ENCODE data around the gene EHD2. TPM values are rescaled to one million over a fixed set of nuclear protein-coding genes. Genes with fewer than 3 reads are reported as not detected.
A peak's percentile ranks its signal among the peaks of the same experiment; 100 is the strongest.

Gene EHD2
- total and polyA plus RNA-seq, 2 of the 13 experiments (the other 11 are each of a cell fraction or from before 2014, with no cell fraction given), result 0.09 to 0.28 TPM

- TF ChIP-seq ARNT2 (CRISPR knock-in tag; IDR thresholded peaks at IDR 0.05; ENCODE audit: low read depth) (no peak), FOXC1 (CRISPR knock-in tag; IDR thresholded peaks at IDR 0.05; ENCODE audit: borderline replicate concordance) (no peak), CEBPG (CRISPR knock-in tag; IDR thresholded peaks at IDR 0.05) (no peak), NFIC (IDR thresholded peaks at IDR 0.05; ENCODE audit: low read length) (no peak), ZBTB20 (CRISPR knock-in tag; IDR thresholded peaks at IDR 0.05; ENCODE audit: borderline replicate concordance, low read depth) (no peak), YEATS2 (CRISPR knock-in tag; IDR thresholded peaks at IDR 0.05; ENCODE audit: borderline replicate concordance) (no peak), TCF7L2 (IDR thresholded peaks at IDR 0.05; ENCODE audit: low read depth, low read length) (no peak), ZNF441 (CRISPR knock-in tag; IDR thresholded peaks at IDR 0.05; ENCODE audit: borderline replicate concordance) (no peak), MED1 (CRISPR knock-in tag; IDR thresholded peaks at IDR 0.05) (no peak), KDM2A (CRISPR knock-in tag; IDR thresholded peaks at IDR 0.05; ENCODE audit: borderline replicate concordance, low read depth) (no peak), KDM5A (IDR thresholded peaks at IDR 0.05; ENCODE audit: borderline replicate concordance, low read length) (no peak), ZFP36 (IDR thresholded peaks at IDR 0.05; ENCODE audit: borderline replicate concordance, low read depth, low read length, partially characterized antibody) (peak; percentile 74), POLR2AphosphoS2 (IDR thresholded peaks at IDR 0.05; ENCODE audit: low read depth, low read length) (no peak), ZNF891 (CRISPR knock-in tag; IDR thresholded peaks at IDR 0.05) (no peak), BORCS8-MEF2B (CRISPR knock-in tag; IDR thresholded peaks at IDR 0.05) (no peak), MBNL3 (CRISPR knock-in tag; conservative IDR thresholded peaks at IDR 0.05) (no peak), NRL (CRISPR knock-in tag; IDR thresholded peaks at IDR 0.05; ENCODE audit: borderline replicate concordance) (no peak), TCF12 (IDR thresholded peaks at IDR 0.05) (no peak), TCF12 (CRISPR knock-in tag; IDR thresholded peaks at IDR 0.05) (no peak), KDM1A (CRISPR knock-in tag; IDR thresholded peaks at IDR 0.05) (peak; percentile 80; the same call in 1 of the 2 replicates), ZNF850 (CRISPR knock-in tag; conservative IDR thresholded peaks at IDR 0.05) (no peak), ISL2 (CRISPR knock-in tag; IDR thresholded peaks at IDR 0.05) (no peak), SPEN (CRISPR knock-in tag; IDR thresholded peaks at IDR 0.05; ENCODE audit: low read depth) (no peak), ARNT (IDR thresholded peaks at IDR 0.05) (no peak), ZMYM3 (CRISPR knock-in tag; IDR thresholded peaks at IDR 0.05) (peak; percentile 72), SAP130 (CRISPR knock-in tag; IDR thresholded peaks at IDR 0.05; ENCODE audit: low read depth) (peak; percentile 36; the same call in 1 of the 2 replicates), SP2 (CRISPR knock-in tag; IDR thresholded peaks at IDR 0.05) (peak; percentile 72), RFXANK (CRISPR knock-in tag; IDR thresholded peaks at IDR 0.05) (no peak), ZBTB10 (CRISPR knock-in tag; IDR thresholded peaks at IDR 0.05; ENCODE audit: borderline replicate concordance) (no peak)
- TF ChIP-seq, protein P1, sequence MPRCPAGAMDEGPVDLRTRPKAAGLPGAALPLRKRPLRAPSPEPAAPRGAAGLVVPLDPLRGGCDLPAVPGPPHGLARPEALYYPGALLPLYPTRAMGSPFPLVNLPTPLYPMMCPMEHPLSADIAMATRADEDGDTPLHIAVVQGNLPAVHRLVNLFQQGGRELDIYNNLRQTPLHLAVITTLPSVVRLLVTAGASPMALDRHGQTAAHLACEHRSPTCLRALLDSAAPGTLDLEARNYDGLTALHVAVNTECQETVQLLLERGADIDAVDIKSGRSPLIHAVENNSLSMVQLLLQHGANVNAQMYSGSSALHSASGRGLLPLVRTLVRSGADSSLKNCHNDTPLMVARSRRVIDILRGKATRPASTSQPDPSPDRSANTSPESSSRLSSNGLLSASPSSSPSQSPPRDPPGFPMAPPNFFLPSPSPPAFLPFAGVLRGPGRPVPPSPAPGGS (CRISPR knock-in tag; IDR thresholded peaks at IDR 0.05), result no peak
These were observed 16.7 kb downstream of the EHD2 start (continued) for GRCh38 chr19:47729799-47730520.

Measured in HepG2 (cell line).